Neuronal stem cell (in vitro differentiated cells): Measurements from ENCODE around the gene TGFBR2.

ENCODE experiments used
- DNase-seq: peaks from one replicate; pipeline ENCODE4 v3.0.0-alpha.2; 2013; ENCODE audit warnings: low spot score
- H2AFZ ChIP-seq: one replicate; pipeline ENCODE4 v1.6.1; 2013; ENCODE audit warnings: mild to moderate bottlenecking, low read length, inconsistent platforms
- H2AK5ac ChIP-seq: 2 replicates; pipeline ENCODE4 v1.6.1; 2013; ENCODE audit warnings: low read depth, mild to moderate bottlenecking, inconsistent platforms, low read length, moderate library complexity, mixed read lengths
- H2BK120ac ChIP-seq: 2 replicates; pipeline ENCODE4 v1.6.1; 2013; ENCODE audit warnings: low read depth, mild to moderate bottlenecking, inconsistent platforms, low read length, moderate library complexity, mixed read lengths
- H2BK12ac ChIP-seq: one replicate; pipeline ENCODE4 v1.6.1; 2013; ENCODE audit warnings: low read length, inconsistent platforms
- H2BK15ac ChIP-seq: 2 replicates; pipeline ENCODE4 v1.6.1; 2013; ENCODE audit warnings: mild to moderate bottlenecking, low read length, inconsistent platforms, mixed read lengths
- H2BK5ac ChIP-seq: one replicate; pipeline ENCODE4 v1.6.1; 2013; ENCODE audit warnings: inconsistent platforms, mild to moderate bottlenecking, low read length, moderate library complexity
- H3K14ac ChIP-seq: one replicate; pipeline ENCODE4 v1.6.1; 2013; ENCODE audit warnings: low read length, inconsistent platforms
- H3K18ac ChIP-seq: 2 replicates; pipeline ENCODE4 v1.6.1; 2013; ENCODE audit warnings: low read length, inconsistent platforms
- H3K23ac ChIP-seq: 2 replicates; pipeline ENCODE4 v1.6.1; 2013; ENCODE audit warnings: low read depth, mild to moderate bottlenecking, mixed read lengths, low read length, inconsistent platforms; ENCODE audit not compliant: poor library complexity
- H3K27ac ChIP-seq: replicated peaks from 3 replicates; pipeline ENCODE4 v1.5.1; 2013; ENCODE audit warnings: low read length, inconsistent platforms
- H3K27me3 ChIP-seq, 3 experiments: 2 replicates each; pipeline ENCODE4 v1.6.1; 2013; ENCODE audit warnings: low read length in 3 of 3, mild to moderate bottlenecking in 2 of 3, inconsistent platforms in 1 of 3, low read depth in 1 of 3, mixed read lengths in 1 of 3, moderate library complexity in 1 of 3; ENCODE audit not compliant: control insufficient read depth in 3 of 3, insufficient read depth in 3 of 3
- H3K36me3 ChIP-seq, 2 donors: replicated peaks in 1 of 2; 2 replicates each; pipeline ENCODE4 v1.6.1; 2013; ENCODE audit warnings: low read length in 2 of 2; ENCODE audit not compliant: control insufficient read depth in 2 of 2, insufficient read depth in 2 of 2
- H3K4ac ChIP-seq: 2 replicates; pipeline ENCODE4 v1.6.1; 2013; ENCODE audit warnings: inconsistent platforms, mild to moderate bottlenecking, low read length, moderate library complexity
- H3K4me1 ChIP-seq, 2 donors: 1 replicate in 1 of 2; 2 replicates in 1 of 2; pipeline ENCODE4 v1.6.1; 2013; ENCODE audit warnings: low read length in 2 of 2, low read depth in 1 of 2; ENCODE audit not compliant: control insufficient read depth in 2 of 2, insufficient read depth in 1 of 2
- H3K4me2 ChIP-seq: one replicate; pipeline ENCODE4 v1.6.1; 2013; ENCODE audit warnings: mild to moderate bottlenecking, low read length, inconsistent platforms; ENCODE audit not compliant: insufficient read depth, poor library complexity, severe bottlenecking
- H3K4me3 ChIP-seq, 2 donors: 2 replicates each; pipeline ENCODE4 v1.5.1; 2013; ENCODE audit warnings: low read length in 2 of 2, mild to moderate bottlenecking in 2 of 2, inconsistent platforms in 1 of 2, moderate library complexity in 1 of 2
- H3K79me1 ChIP-seq: one replicate; pipeline ENCODE4 v1.6.1; 2013; ENCODE audit warnings: low read depth, mild to moderate bottlenecking, inconsistent platforms, low read length, moderate library complexity
- H3K9ac ChIP-seq: one replicate; pipeline ENCODE4 v1.6.1; 2013; ENCODE audit warnings: mild to moderate bottlenecking, low read depth, low read length, inconsistent platforms; ENCODE audit not compliant: poor library complexity
- H3K9me3 ChIP-seq, 2 donors: replicated peaks in 1 of 2; 2 replicates each; pipeline versions ENCODE3 to v1.6.1; 2013; ENCODE audit warnings: low read length in 2 of 2, mild to moderate bottlenecking in 2 of 2, inconsistent platforms in 1 of 2, low read depth in 1 of 2, mixed read lengths in 1 of 2, moderate library complexity in 1 of 2; ENCODE audit not compliant: control insufficient read depth in 2 of 2, insufficient read depth in 1 of 2
- H4K8ac ChIP-seq: one replicate; pipeline ENCODE4 v1.6.1; 2013; ENCODE audit warnings: low read depth, mild to moderate bottlenecking, inconsistent platforms, low read length, moderate library complexity
- H4K91ac ChIP-seq: one replicate; pipeline ENCODE4 v1.6.1; 2013; ENCODE audit warnings: low read length, low read depth, mild to moderate bottlenecking, inconsistent platforms; ENCODE audit not compliant: poor library complexity
- WGBS, 2 donors: extraction: QIAGEN DNeasy Blood & Tissue Kit; methylation state at CpG; one replicate each; pipeline ENCODE4 v1.1.7; 2013; ENCODE audit warnings: missing lambda C conversion rate in 2 of 2, mixed read lengths in 1 of 2; ENCODE audit not compliant: insufficient read length in 2 of 2, insufficient replicate concordance in 1 of 2; ENCODE audit errors: extremely low coverage in 2 of 2; 5-methylcytosine and 5-hydroxymethylcytosine counted together

Gene TGFBR2

DNA sequence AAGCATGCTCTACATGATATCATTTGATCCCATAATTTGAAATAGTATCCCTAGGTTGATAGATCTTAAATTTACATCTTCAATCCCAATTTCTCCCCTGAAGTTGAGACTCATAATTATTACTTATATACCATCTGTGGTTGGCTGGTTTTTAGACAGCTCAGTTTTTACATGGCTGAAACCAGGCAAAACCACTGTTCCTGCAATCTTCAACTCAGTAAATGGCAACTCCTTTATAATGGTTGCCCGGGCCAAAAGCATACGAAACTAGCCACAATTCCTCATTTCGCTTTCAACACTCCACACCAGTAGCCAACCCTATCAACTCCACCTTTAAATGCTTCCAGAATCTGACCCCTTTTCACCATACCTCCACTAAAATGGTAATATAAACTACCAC lies 118.5 kb downstream of the TGFBR2 start:
- H3K4ac ChIP-seq, result no peak overlapping the region
- H2AFZ ChIP-seq, result no peak overlapping the region
- H3K4me2 ChIP-seq, result no peak overlapping the region
- no peaks in the 10 kb centered on the region for H3K27me3 ChIP-seq
- H3K18ac ChIP-seq, result no peak overlapping the region
- no peak overlapping the region for H3K4me3 ChIP-seq
- no peaks in the 10 kb centered on the region for H3K4me1 ChIP-seq
- no peak overlapping the region for H4K8ac ChIP-seq
- 100% methylated on average over 1 of the region's 3 CpGs; no CpG with 5 or more reads in 1 of the 2 donors for WGBS, 2 donors
- H3K23ac ChIP-seq, result no peak overlapping the region
- no peaks in the 10 kb centered on the region for H3K36me3 ChIP-seq
- no peak overlapping the region for H2BK12ac ChIP-seq
- no peak for DNase-seq
- no peak overlapping the region for H2BK120ac ChIP-seq
- no peak overlapping the region for H2BK5ac ChIP-seq
- no peak overlapping the region for H2BK15ac ChIP-seq
- no peaks in the 10 kb centered on the region for H3K79me1 ChIP-seq
- H2AK5ac ChIP-seq, result no peak overlapping the region
- no peak overlapping the region for H3K27ac ChIP-seq
- H3K9ac ChIP-seq, result no peak overlapping the region
- H4K91ac ChIP-seq, result no peak overlapping the region
- H3K14ac ChIP-seq, result no peak overlapping the region
- H3K9me3 ChIP-seq, result no peaks in the 10 kb centered on the region

DNA sequence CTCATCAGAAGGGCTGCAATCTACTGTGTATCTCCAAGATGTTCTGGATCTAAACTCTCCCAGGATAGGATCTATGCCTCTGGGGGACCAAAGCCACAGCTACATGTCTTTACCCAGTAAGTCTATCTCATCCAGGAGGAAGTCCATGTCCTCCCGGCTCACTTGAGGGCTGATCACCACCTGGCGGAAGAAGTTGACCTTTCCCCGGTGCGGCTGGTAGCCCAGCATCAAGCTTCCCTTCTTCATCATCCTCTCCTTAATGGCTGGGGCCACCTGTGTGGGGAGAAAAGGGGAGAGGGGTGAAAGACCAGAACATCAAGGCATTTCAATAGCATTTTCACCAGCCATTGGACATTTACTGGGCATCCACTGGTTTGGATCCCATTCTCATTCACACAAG lies 121.7 kb downstream of the TGFBR2 start:
- DNase-seq, result no peak
- H4K8ac ChIP-seq, result no peak overlapping the region
- no peak overlapping the region for H2BK5ac ChIP-seq
- no peak overlapping the region for H3K4me2 ChIP-seq
- no peak overlapping the region for H2AFZ ChIP-seq
- H3K14ac ChIP-seq, result no peak overlapping the region
- H3K4me1 ChIP-seq, result no peaks in the 10 kb centered on the region
- H3K23ac ChIP-seq, result no peak overlapping the region
- H2BK120ac ChIP-seq, result no peak overlapping the region
- H2AK5ac ChIP-seq, result no peak overlapping the region
- no peaks in the 10 kb centered on the region for H3K79me1 ChIP-seq
- no peak overlapping the region for H2BK15ac ChIP-seq
- H3K4me3 ChIP-seq, result no peak overlapping the region
- no peaks in the 10 kb centered on the region for H3K9me3 ChIP-seq
- H4K91ac ChIP-seq, result no peak overlapping the region
- H3K27ac ChIP-seq, result no peak overlapping the region
- H3K9ac ChIP-seq, result no peak overlapping the region
- H3K36me3 ChIP-seq, result no peaks in the 10 kb centered on the region
- H3K18ac ChIP-seq, result no peak overlapping the region
- H3K4ac ChIP-seq, result no peak overlapping the region
- no peaks in the 10 kb centered on the region for H3K27me3 ChIP-seq
- no peak overlapping the region for H2BK12ac ChIP-seq
- WGBS, 2 donors, result no CpG with 5 or more reads among the region's 4 CpGs

DNA sequence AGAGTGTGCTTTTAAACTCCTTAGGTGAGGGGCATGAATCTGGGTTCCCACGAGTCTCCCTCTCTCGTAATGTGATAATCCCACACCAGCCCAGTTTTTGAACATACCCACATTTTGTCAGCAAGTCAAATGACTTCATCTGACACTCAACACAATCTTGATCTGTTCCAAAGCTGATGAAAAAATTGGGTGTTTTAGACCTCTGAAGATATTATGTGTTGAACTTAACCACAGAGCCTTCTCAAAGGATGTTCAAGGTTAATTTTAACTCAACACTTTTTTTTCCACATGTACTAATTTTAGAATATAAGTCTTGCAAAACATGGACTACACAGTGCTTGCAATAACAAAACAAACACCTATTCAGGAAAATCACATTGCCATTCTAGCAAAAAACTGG lies 123.1 kb downstream of the TGFBR2 start:
- Histone ChIP-seq H3K4me3 (no peak overlapping the region), H3K14ac (no peak overlapping the region), H2BK5ac (no peak overlapping the region), H3K9ac (no peak overlapping the region), H3K23ac (no peak overlapping the region), H2AK5ac (no peak overlapping the region), H3K4me1 (no peaks in the 10 kb centered on the region), H3K4me2 (no peak overlapping the region), H3K79me1 (no peaks in the 10 kb centered on the region), H3K18ac (no peak overlapping the region), H2BK15ac (no peak overlapping the region), H2BK12ac (no peak overlapping the region), H4K8ac (no peak overlapping the region), H3K4ac (no peak overlapping the region), H4K91ac (no peak overlapping the region), H2BK120ac (no peak overlapping the region), H3K36me3 (no peaks in the 10 kb centered on the region), H3K27me3 (no peaks in the 10 kb centered on the region), H3K9me3 (no peaks in the 10 kb centered on the region), H3K27ac (no peak overlapping the region), H2AFZ (no peak overlapping the region)
- DNase-seq, result no peak
- no CpG with 5 or more reads among the region's 2 CpGs for WGBS, 2 donors

DNA sequence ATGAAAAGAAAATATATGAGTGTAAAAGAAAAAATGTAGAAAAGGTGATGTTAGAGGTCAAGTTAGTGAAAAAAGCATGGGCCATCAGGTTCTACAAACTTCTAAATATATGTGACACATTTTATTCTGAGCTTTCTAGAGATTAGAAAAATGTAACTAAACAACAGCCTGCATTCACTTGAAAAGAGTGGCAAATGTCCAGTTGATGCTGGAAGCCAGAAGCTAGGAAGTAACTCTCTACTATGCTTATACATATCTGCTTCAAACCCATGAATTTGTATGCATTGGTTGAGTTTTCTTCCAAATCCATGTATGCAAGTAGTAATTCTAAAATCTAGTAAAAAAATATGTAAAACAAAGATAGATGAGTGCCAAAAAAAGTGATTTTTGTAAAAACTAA lies 123.5 kb downstream of the TGFBR2 start:
- H2BK5ac ChIP-seq, result no peak overlapping the region
- no peak overlapping the region for H3K9ac ChIP-seq
- no peaks in the 10 kb centered on the region for H3K9me3 ChIP-seq
- H3K18ac ChIP-seq, result no peak overlapping the region
- no peaks in the 10 kb centered on the region for H3K27me3 ChIP-seq
- no peak for DNase-seq
- no peak overlapping the region for H4K91ac ChIP-seq
- no peak overlapping the region for H3K4me2 ChIP-seq
- no peak overlapping the region for H2BK12ac ChIP-seq
- no peak overlapping the region for H2AFZ ChIP-seq
- no peak overlapping the region for H3K4ac ChIP-seq
- no peak overlapping the region for H4K8ac ChIP-seq
- no peak overlapping the region for H3K23ac ChIP-seq
- no peaks in the 10 kb centered on the region for H3K36me3 ChIP-seq
- H2BK15ac ChIP-seq, result no peak overlapping the region
- H2AK5ac ChIP-seq, result no peak overlapping the region
- H3K14ac ChIP-seq, result no peak overlapping the region
- H3K4me1 ChIP-seq, result no peaks in the 10 kb centered on the region
- H3K4me3 ChIP-seq, result no peak overlapping the region
- H3K79me1 ChIP-seq, result no peaks in the 10 kb centered on the region
- H3K27ac ChIP-seq, result no peak overlapping the region
- H2BK120ac ChIP-seq, result no peak overlapping the region
